Measurements from ENCODE around the gene ANKMY1. TPM values are rescaled to one million over a fixed set of nuclear protein-coding genes. Genes with fewer than 3 reads are reported as not detected.

The ANKMY1 gene
- total and polyA plus RNA-seq, 2 of the 13 experiments (the other 11 are each of a cell fraction or from before 2014, with no cell fraction given) = 11.7 to 18.8 TPM

- TF ChIP-seq PPARG (CRISPR knock-in tag; conservative IDR thresholded peaks at IDR 0.05) = 0 out of 2 replicates have a peak, but pooled peaks have one; percentile 12
- no peak for TF ChIP-seq SRY (CRISPR knock-in tag; IDR thresholded peaks at IDR 0.05)
- no peak for TF ChIP-seq ZBTB4 (CRISPR knock-in tag; IDR thresholded peaks at IDR 0.05; ENCODE audit: borderline replicate concordance)
- TF ChIP-seq ISL2 (CRISPR knock-in tag; IDR thresholded peaks at IDR 0.05) = peak; percentile 34; the same call in 1 of the 2 replicates
- no peak for TF ChIP-seq TCF7 (IDR thresholded peaks at IDR 0.05; ENCODE audit: low read depth)
- 0 out of 2 replicates have a peak, but pooled peaks have one; percentile 14 for TF ChIP-seq CTCF (CRISPR knock-in tag; IDR thresholded peaks at IDR 0.05)
- no peak for TF ChIP-seq ZNF276 (CRISPR knock-in tag; IDR thresholded peaks at IDR 0.05; ENCODE audit: low read depth)
- peak; percentile 59; the same call in 1 of the 2 replicates for TF ChIP-seq KDM5B (CRISPR knock-in tag; IDR thresholded peaks at IDR 0.05; ENCODE audit: borderline replicate concordance)
- no peak for TF ChIP-seq ZSCAN22 (CRISPR knock-in tag; IDR thresholded peaks at IDR 0.05)
- TF ChIP-seq ZFP91 (CRISPR knock-in tag; IDR thresholded peaks at IDR 0.05; ENCODE audit: borderline replicate concordance) = peak; percentile 53; the same call in 1 of the 2 replicates
Measured at GRCh38 chr2:240459401-240460252, 98.2 kb downstream of the ANKMY1 start (continued).

All from HepG2 (cell line).